ENCODE measurements around the gene MGST2.

MGST2 gene

DNA sequence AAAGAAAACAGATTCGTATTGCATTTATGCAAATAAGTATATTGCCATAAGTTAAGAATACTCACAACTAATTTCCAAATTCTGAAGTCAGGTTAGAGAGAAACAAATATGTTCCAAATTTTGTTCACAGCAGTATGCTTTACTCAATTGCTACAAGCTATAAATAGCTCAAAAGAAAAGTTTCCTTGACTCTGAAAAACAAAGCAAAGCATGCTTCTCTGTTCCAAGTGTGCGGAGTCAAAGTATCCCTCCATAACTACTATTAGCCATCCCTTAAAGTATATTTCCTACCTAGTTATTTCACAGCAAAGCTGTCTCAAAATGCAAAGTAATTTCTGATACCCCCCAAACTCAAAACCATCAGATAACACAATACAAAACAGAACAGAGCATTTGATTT, 47.3 kb downstream of the MGST2 start:
- TF ChIP-seq, protein P1, sequence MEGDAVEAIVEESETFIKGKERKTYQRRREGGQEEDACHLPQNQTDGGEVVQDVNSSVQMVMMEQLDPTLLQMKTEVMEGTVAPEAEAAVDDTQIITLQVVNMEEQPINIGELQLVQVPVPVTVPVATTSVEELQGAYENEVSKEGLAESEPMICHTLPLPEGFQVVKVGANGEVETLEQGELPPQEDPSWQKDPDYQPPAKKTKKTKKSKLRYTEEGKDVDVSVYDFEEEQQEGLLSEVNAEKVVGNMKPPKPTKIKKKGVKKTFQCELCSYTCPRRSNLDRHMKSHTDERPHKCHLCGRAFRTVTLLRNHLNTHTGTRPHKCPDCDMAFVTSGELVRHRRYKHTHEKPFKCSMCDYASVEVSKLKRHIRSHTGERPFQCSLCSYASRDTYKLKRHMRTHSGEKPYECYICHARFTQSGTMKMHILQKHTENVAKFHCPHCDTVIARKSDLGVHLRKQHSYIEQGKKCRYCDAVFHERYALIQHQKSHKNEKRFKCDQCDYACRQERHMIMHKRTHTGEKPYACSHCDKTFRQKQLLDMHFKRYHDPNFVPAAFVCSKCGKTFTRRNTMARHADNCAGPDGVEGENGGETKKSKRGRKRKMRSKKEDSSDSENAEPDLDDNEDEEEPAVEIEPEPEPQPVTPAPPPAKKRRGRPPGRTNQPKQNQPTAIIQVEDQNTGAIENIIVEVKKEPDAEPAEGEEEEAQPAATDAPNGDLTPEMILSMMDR (conservative IDR thresholded peaks at IDR 0.05; ENCODE audit: control insufficient read depth, insufficient read depth, low read depth, low read length), result no peak
- DNase-seq (ENCODE audit: low read depth), result no peak
- H3K4me3 ChIP-seq (ENCODE audit: control insufficient read depth, low read depth, low read length), result no peak overlapping the region

DNA sequence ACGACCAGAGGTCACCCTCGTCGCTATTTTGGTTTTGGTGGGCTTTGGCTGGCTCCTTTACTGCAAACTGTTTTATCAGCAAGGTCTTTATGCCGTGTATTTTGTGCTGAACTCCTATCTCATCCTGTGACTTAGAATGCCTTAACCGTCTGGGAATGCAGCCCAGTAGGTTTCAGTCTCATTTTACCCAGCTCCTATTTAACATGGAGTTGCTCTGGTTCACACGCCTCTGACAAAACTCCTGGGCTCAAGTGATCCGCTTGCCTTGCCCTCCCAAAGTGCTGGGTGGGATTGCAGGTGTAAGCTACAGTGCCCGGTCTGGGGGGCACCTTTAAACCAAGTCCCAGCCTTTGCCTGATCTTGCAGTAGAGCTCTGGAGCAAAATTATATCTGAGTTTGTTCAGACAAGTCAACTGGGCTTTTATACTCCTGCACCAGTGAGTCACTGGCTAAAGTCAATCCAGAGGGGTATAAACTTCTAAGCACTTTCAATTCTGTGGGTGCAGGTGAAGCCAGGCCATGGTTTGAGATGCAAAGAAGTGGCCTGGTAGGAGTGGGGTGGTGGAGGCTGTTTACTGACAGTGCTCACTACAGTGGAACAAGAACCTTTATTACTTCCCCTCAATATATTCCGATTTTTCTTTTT, 50.2 kb downstream of the MGST2 start:
- TF ChIP-seq, protein P1 (conservative IDR thresholded peaks at IDR 0.05; ENCODE audit: control insufficient read depth, insufficient read depth, low read depth, low read length), result no peak
- no peak overlapping the region for H3K4me3 ChIP-seq (ENCODE audit: control insufficient read depth, low read depth, low read length)
- DNase-seq (ENCODE audit: low read depth), result no peak

DNA sequence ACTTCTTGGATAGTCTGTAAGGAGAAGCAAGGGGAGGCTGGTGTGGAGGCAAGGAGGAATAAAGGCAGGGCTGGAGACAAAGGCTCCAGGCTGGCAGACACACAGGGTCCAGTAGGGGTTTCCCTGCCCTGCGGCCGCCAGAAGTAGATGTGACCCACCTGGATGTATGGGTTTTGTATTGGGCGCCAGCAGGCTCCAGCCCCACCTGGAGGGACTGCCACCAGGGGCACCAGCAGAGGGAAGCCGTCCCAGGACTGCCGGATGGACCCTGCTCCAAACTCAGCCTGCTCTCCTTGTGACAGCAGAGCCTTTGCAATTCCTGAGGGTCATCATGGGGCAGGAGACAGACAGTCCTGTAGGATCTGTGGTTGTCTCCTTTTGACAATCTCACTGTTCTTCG, 52.7 kb downstream of the MGST2 start:
- DNase-seq (ENCODE audit: low read depth), result no peak
- TF ChIP-seq, protein P1 (conservative IDR thresholded peaks at IDR 0.05; ENCODE audit: control insufficient read depth, insufficient read depth, low read depth, low read length), result no peak
- H3K4me3 ChIP-seq (ENCODE audit: control insufficient read depth, low read depth, low read length), result no peak overlapping the region

DNA sequence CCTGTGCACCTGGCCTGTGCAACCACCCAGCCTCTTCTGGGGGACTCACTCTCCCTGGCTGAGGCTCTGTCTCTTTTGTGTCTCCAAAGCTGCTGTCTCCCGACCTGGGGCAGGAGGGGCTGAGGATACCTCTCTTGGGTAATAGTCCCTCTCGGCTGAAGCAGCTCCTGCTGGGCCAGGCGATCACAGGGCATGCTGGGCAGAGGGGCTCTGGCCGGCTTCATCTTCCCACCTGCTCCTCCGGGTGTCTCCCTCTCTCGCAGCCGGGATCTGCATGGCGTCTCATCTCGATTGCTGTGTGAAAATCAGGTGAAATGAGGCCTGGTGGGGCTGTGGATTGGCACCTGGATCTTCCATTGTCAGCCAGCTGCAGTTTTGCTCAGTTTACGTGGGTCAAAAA, 53.2 kb downstream of the MGST2 start:
- DNase-seq (ENCODE audit: low read depth), result no peak
- H3K4me3 ChIP-seq (ENCODE audit: control insufficient read depth, low read depth, low read length), result no peak overlapping the region
- TF ChIP-seq, protein P1 (conservative IDR thresholded peaks at IDR 0.05; ENCODE audit: control insufficient read depth, insufficient read depth, low read depth, low read length), result no peak

DNA sequence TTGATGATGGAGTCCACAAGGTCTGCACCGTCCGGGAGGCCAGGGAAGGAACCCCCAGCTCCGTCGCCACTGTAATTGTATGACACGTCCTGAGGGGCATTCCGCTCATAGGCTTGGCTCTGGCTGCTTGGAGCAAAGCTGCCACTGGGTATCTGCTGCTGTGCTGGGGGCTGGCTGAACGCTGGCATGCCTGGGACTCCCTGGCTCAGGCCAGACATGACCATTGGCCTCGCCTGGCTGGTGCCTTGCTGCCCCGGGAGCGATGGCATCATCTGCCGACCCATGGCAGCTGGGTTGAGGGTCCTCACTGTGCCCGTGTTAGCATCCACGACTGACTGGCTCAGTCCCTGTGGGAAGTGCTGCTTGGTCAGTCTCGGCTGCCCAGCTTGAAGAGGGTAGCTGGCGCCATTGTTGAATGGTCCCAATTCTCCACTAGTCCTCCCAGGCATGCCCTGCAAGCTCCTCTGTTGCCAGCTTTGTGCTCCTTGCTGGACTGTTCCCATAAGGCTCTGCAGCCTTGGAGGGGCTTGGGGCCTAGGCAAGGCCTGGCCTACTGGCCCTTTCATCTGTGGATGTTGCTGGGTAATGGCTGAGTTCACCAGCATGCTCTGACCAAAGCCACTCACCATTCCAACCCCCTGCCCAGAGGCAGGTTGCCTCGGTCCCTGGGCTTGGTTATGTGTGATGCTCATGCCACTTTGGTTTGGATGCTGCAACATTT, 53.9 kb downstream of the MGST2 start:
- H3K4me3 ChIP-seq (ENCODE audit: control insufficient read depth, low read depth, low read length), result no peak overlapping the region
- TF ChIP-seq, protein P1 (conservative IDR thresholded peaks at IDR 0.05; ENCODE audit: control insufficient read depth, insufficient read depth, low read depth, low read length), result no peak
- DNase-seq (ENCODE audit: low read depth), result no peak

DNA sequence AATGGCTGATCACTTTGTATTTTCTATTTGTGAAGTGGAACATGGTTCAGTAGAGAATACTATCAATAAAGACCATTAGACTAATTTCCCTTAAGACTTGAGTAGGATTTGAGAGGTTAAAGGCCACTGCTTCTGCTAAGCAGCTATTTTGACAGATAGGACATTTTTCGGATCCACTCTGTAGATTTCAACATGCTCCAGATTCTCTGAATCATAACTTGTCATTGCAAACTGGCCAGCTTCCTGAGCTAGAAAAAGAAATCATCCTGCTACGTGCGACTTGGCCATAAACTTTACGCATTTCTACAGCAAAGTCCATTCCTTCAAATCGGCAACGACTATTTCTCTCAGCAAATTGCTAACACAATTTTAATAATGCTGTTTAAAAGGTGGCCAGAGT, 55.2 kb downstream of the MGST2 start:
- TF ChIP-seq, protein P1 (conservative IDR thresholded peaks at IDR 0.05; ENCODE audit: control insufficient read depth, insufficient read depth, low read depth, low read length), result no peak
- peak; percentile 31 for DNase-seq (ENCODE audit: low read depth)

More for the DNA sequence above, 55.2 kb downstream of the MGST2 start:
- H3K4me3 ChIP-seq (ENCODE audit: control insufficient read depth, low read depth, low read length), result no peak overlapping the region

All from fibroblast of mammary gland (primary cell).